Right lobe of liver (tissue), 4 donors: Measurements from ENCODE around the gene CISH.

Source experiments
- CTCF ChIP-seq, 4 donors: fragments of 200-600 bp in 3 of 4; fragments of 450-650 bp in 1 of 4; IDR thresholded peaks; one replicate each; pipeline versions ENCODE4 v1.5.1 to v1.8.0; 2016 to 2022; ENCODE audit warnings: antibody characterized with exemption in 4 of 4, mild to moderate bottlenecking in 2 of 4
- POLR2A ChIP-seq: fragments of 450-650 bp; IDR thresholded peaks from one replicate; pipeline ENCODE4 v1.6.1; 2017; ENCODE audit warnings: antibody characterized with exemption, mild to moderate bottlenecking
- donor health status: DM: no; HTN: no; CAD: no.
- donor health status: DM: no; HTN: no; CAD: no.
- donor health status: DM: no; HTN: yes; CAD: no.

- TF ChIP-seq POLR2A (no peak), CTCF (IDR thresholded peaks at IDR 0.05) (no peak)
Measured at GRCh38 chr3:50628601-50629000, 17.0 kb upstream of the CISH start.
